Measurements from ENCODE around the gene VPS37B. TPM values are rescaled to one million over a fixed set of nuclear protein-coding genes. Genes with fewer than 3 reads are reported as not detected.

Gene VPS37B
- total and polyA plus RNA-seq, 2 of the 8 experiments (the other 6 are each of a cell fraction or from before 2014, with no cell fraction given) = 11.9 to 15.7 TPM

- no peak overlapping the region for H3K23ac ChIP-seq (ENCODE audit: insufficient read length)
- H2BK12ac ChIP-seq (ENCODE audit: low read depth, low read length) = peak overlapping the region; percentile 2; the same call in 1 of the 2 replicates
- DNase-seq (ENCODE audit: low read depth in 1 of 2, low spot score in 2 of 2) (no peak), FAIRE-seq (no peak)
- peaks cover 1 to 9% (median 7%) of the 10 kb centered on the region in 4 experiments for H3K27me3 ChIP-seq (replicated peaks in 1 of 4; ENCODE audit: control insufficient read depth in 3 of 4, extremely low read depth in 1 of 4, insufficient read depth in 3 of 4, low read length in 3 of 4)
- H2BK20ac ChIP-seq (ENCODE audit: low read length) = no peak overlapping the region
- no peaks in the 10 kb centered on the region for H3K9me3 ChIP-seq (ENCODE audit: insufficient read depth in 2 of 2, low read depth in 1 of 2, low read length in 1 of 2)
- peaks cover 0 to 61% of the 10 kb centered on the region in 2 experiments; a peak in 3 of 4 replicates for H3K79me2 ChIP-seq (ENCODE audit: control insufficient read depth in 1 of 2, insufficient read depth in 2 of 2, low read length in 2 of 2)
- H4K91ac ChIP-seq (replicated peaks; ENCODE audit: insufficient read length, low read length) = no peak overlapping the region
- H3K9ac ChIP-seq (replicated peaks in 1 of 4; ENCODE audit: extremely low read depth in 1 of 4, low read depth in 3 of 4, low read length in 3 of 4) = no peak overlapping the region
- no peak overlapping the region for H2BK15ac ChIP-seq (ENCODE audit: low read length)
- no peak overlapping the region for H2AK5ac ChIP-seq (ENCODE audit: low read depth, low read length)
- H2BK5ac ChIP-seq (ENCODE audit: low read depth, low read length) = no peak overlapping the region
- H3K4me2 ChIP-seq (ENCODE audit: insufficient read depth in 1 of 2, low read depth in 2 of 2, low read length in 2 of 2) = no peak overlapping the region; a peak in 1 of 4 replicates
- H2AFZ ChIP-seq (ENCODE audit: low read length) = no peak overlapping the region
- H3K27ac ChIP-seq (ENCODE audit: low read depth, low read length) = no peak overlapping the region
- peaks cover 4 to 27% of the 10 kb centered on the region in 2 experiments for H4K20me1 ChIP-seq (replicated peaks in 1 of 2; ENCODE audit: control insufficient read depth in 1 of 2, insufficient read depth in 2 of 2, low read length in 2 of 2)
- no peak overlapping the region for H4K8ac ChIP-seq (ENCODE audit: extremely low read depth, insufficient read depth, low read length)
- ChIA-PET CTCF (ENCODE audit: partially characterized antibody) (interaction anchor here (0.5 to 2.8 kb wide), 13 partner anchors 8 to 304 kb away, joined by 3 to 11 read pairs (median 3); no protein-coding TSS in a partner anchor), POLR2A (ENCODE audit: partially characterized antibody) (interaction anchor here (0.7 kb wide), 1 partner anchor 19 kb away, joined by 3 read pairs; no protein-coding TSS in a partner anchor)
- no peak overlapping the region for H2BK120ac ChIP-seq (replicated peaks; ENCODE audit: low read depth, low read length)
- H3K4me3 ChIP-seq (ENCODE audit: extremely low read depth in 1 of 4, insufficient read depth in 2 of 4, low read depth in 3 of 4, low read length in 4 of 4) = no peak overlapping the region
- no peak overlapping the region; the same call in 1 of the 2 replicates for H3K18ac ChIP-seq (ENCODE audit: extremely low read depth, low read length)
- H3K4ac ChIP-seq (replicated peaks; ENCODE audit: insufficient read length, low read depth, low read length) = no peak overlapping the region
- no peak overlapping the region for H3K56ac ChIP-seq (replicated peaks; ENCODE audit: insufficient read length, low read depth, low read length)
- H3K4me1 ChIP-seq (replicated peaks in 1 of 4; ENCODE audit: control insufficient read depth in 3 of 4, insufficient read depth in 4 of 4, low read length in 3 of 4) = peaks cover 6 to 26% (median 14%) of the 10 kb centered on the region in 4 experiments
- WGBS, 2 experiments (ENCODE audit: extremely low coverage in 1 of 2, insufficient coverage in 1 of 2, insufficient read length in 1 of 2, insufficient replicate concordance in 2 of 2, low coverage in 1 of 2, low lambda C conversion rate in 2 of 2, missing lambda C conversion rate in 1 of 2) = 86% methylated on average over 13 of the region's 13 CpGs; no CpG with 5 or more reads in 1 of the 2 experiments
- H3K23me2 ChIP-seq (ENCODE audit: low read depth, low read length) = no peaks in the 10 kb centered on the region; the same call in 1 of the 2 replicates
- H3K79me1 ChIP-seq (ENCODE audit: low read depth, low read length) = peaks cover 5% of the 10 kb centered on the region; the same call in 1 of the 2 replicates
- H3K36me3 ChIP-seq (ENCODE audit: control insufficient read depth in 2 of 4, insufficient read depth in 4 of 4, low read length in 3 of 4) = no peaks in the 10 kb centered on the region
- no peak overlapping the region for H3K14ac ChIP-seq (ENCODE audit: insufficient read length)
- no peak overlapping the region for H4K5ac ChIP-seq (ENCODE audit: insufficient read length, low read depth, low read length)
- TF ChIP-seq CHD1 (IDR thresholded peaks at IDR 0.05; ENCODE audit: low read depth, low read length) = no peak
- no peak for TF ChIP-seq RXRA (IDR thresholded peaks at IDR 0.05; ENCODE audit: insufficient read depth, low read depth, low read length)
- TF ChIP-seq GTF2F1 (IDR thresholded peaks at IDR 0.05; ENCODE audit: borderline replicate concordance, low read depth, low read length) = no peak
- TF ChIP-seq PHF8 (conservative IDR thresholded peaks at IDR 0.05; ENCODE audit: low read depth, low read length) = no peak
- no peak for TF ChIP-seq KDM1A (IDR thresholded peaks at IDR 0.05; ENCODE audit: borderline replicate concordance, low read length)
- TF ChIP-seq BACH1 (IDR thresholded peaks at IDR 0.05; ENCODE audit: low read length) = no peak
- no peak for TF ChIP-seq CTBP2 (IDR thresholded peaks at IDR 0.05; ENCODE audit: borderline replicate concordance, insufficient read depth, insufficient read length, low read length)
- no peak for TF ChIP-seq SIRT6 (IDR thresholded peaks at IDR 0.05; ENCODE audit: low read length)
- TF ChIP-seq SIX5 (IDR thresholded peaks at IDR 0.05; ENCODE audit: low read depth, low read length) = no peak
- no peak for TF ChIP-seq BRCA1 (IDR thresholded peaks at IDR 0.05; ENCODE audit: low read depth, low read length)
- no peak for TF ChIP-seq SRF (IDR thresholded peaks at IDR 0.05; ENCODE audit: low read depth, low read length)
- TF ChIP-seq ZNF274 (IDR thresholded peaks at IDR 0.05; ENCODE audit: borderline replicate concordance, extremely low read depth, low read length) = no peak
- TF ChIP-seq RBBP5 (IDR thresholded peaks at IDR 0.05; ENCODE audit: borderline replicate concordance, low read depth, low read length) = no peak
Measured at GRCh38 chr12:122889761-122890520, 6.0 kb downstream of the VPS37B start.

All from H1 (cell line).